WERI-Rb-1 (cell line): ENCODE data around the gene MYOZ3.

Experiments used
- DNase-seq: peaks from one replicate; pipeline ENCODE4 v3.0.0-alpha.2; 2020
- H3K27ac ChIP-seq: fragments of 250-450 bp; sonication (Bioruptor Pico); 2 replicates; pipeline ENCODE4 v1.5.1; 2020; ENCODE audit warnings: mild to moderate bottlenecking, moderate library complexity
- H3K27me3 ChIP-seq: fragments of 250-450 bp; sonication (Bioruptor Pico); 2 replicates; pipeline ENCODE4 v1.5.1; 2021; ENCODE audit warnings: mild to moderate bottlenecking, low read depth, moderate library complexity; ENCODE audit not compliant: insufficient read depth, severe bottlenecking
- H3K36me3 ChIP-seq: fragments of 250-450 bp; sonication (Bioruptor Pico); 2 replicates; pipeline ENCODE4 v1.5.1; 2020; ENCODE audit warnings: mild to moderate bottlenecking, moderate library complexity
- H3K4me3 ChIP-seq: 2 replicates; pipeline ENCODE4 v1.5.1; 2011; ENCODE audit warnings: low read depth, mild to moderate bottlenecking, control low read depth, low read length
- H3K9me3 ChIP-seq: fragments of 250-450 bp; sonication (Bioruptor Pico); 2 replicates; pipeline ENCODE4 v1.5.1; 2021; ENCODE audit warnings: mild to moderate bottlenecking, moderate library complexity; ENCODE audit not compliant: severe bottlenecking
- CTCF ChIP-seq: IDR thresholded peaks from 2 replicates; pipeline ENCODE4 v1.5.1; 2011; ENCODE audit warnings: low read depth, mild to moderate bottlenecking, control low read depth, inconsistent platforms, low read length

Gene MYOZ3

GRCh38 chr5:150615141-150615699 is 45.8 kb upstream of the MYOZ3 start:
- Histone ChIP-seq H3K4me3 (no peak overlapping the region), H3K9me3 (no peaks in the 10 kb centered on the region), H3K27ac (no peak overlapping the region), H3K36me3 (no peaks in the 10 kb centered on the region), H3K27me3 (no peaks in the 10 kb centered on the region)
- TF ChIP-seq CTCF = no peak
- DNase-seq = peak; percentile 57

- Histone ChIP-seq H3K9me3 (no peaks in the 10 kb centered on the region), H3K4me3 (no peak overlapping the region), H3K36me3 (no peaks in the 10 kb centered on the region), H3K27me3 (no peaks in the 10 kb centered on the region), H3K27ac (peak overlapping the region; percentile 48)
- peak; percentile 64 for DNase-seq
- TF ChIP-seq CTCF = no peak
These were observed 45.0 kb upstream of the MYOZ3 start for GRCh38 chr5:150616024-150616470.

- peak overlapping the region; percentile 48 for H3K27ac ChIP-seq
- no peaks in the 10 kb centered on the region for H3K27me3 ChIP-seq
- H3K9me3 ChIP-seq = no peaks in the 10 kb centered on the region
- TF ChIP-seq CTCF = no peak
- no peak overlapping the region for H3K4me3 ChIP-seq
- H3K36me3 ChIP-seq = no peaks in the 10 kb centered on the region
- DNase-seq = peak; percentile 69
These were observed 44.5 kb upstream of the MYOZ3 start for GRCh38 chr5:150616506-150616905.

- no peak for TF ChIP-seq CTCF
- Histone ChIP-seq H3K27ac (no peak overlapping the region), H3K9me3 (no peaks in the 10 kb centered on the region), H3K27me3 (no peaks in the 10 kb centered on the region), H3K4me3 (no peak overlapping the region), H3K36me3 (no peaks in the 10 kb centered on the region)
- DNase-seq = no peak
These were observed 42.9 kb upstream of the MYOZ3 start for GRCh38 chr5:150618163-150618562.

DNA sequence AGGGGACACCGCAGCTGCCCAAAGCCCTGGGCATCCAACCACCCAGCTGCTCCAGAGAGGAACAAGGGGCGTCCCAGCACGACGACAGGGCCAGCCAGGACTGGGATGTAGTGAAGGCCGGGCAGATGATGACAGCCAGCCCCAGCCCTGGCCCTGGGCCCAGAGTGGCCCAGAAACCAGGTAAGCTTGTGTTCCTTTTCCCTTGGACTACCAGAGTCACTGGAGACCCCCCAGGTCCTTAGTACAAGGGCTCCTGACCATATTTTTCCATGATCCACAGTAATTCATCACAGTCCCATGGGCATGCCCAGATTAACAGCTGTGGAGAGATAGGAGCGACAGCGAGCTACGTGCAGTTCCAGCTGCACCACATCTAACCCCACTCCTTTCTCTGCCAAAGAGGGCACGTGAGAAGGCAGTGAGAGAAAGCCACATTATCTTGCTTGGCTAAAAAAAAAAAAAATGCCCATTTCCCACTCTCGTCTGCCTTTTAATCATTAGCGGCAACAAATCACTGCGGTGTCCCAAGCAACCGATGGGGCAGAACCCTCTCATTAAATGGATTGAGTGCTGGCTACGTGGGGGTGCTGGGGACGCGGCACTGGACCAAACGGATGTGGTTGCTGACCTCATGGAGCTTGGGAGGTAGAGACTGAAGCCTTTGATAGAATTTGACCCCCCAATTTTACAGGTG is 42.3 kb upstream of the MYOZ3 start:
- no peak for DNase-seq
- no peak for TF ChIP-seq CTCF
- H3K4me3 ChIP-seq = no peak overlapping the region
- no peaks in the 10 kb centered on the region for H3K36me3 ChIP-seq
- H3K27me3 ChIP-seq = no peaks in the 10 kb centered on the region
- no peak overlapping the region for H3K27ac ChIP-seq
- no peaks in the 10 kb centered on the region for H3K9me3 ChIP-seq
